ENCODE measurements around the gene TRERF1.

DNA sequence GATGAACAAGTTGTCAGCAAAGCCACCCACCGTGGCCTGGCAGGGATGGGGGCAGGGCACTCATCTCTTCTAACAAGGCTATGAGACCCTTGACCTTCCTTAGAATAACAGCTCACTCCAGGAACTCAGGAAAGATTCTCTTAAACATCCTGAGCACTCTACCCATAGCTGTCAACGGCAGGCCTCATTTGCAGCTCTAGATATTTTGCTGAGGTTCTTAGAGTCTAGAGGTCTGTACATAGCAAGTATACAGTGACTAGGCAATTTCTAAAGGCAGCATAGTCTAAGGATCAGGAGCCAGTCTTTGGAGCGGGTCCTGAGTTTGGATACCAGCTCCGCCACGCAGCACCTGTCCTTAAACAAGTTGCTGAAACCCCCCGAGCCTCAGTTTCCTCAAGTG lies 11.7 kb downstream of the TRERF1 start:
- TF ChIP-seq POLR2A (IDR thresholded peaks at IDR 0.05) (no peak), POLR2AphosphoS5 (IDR thresholded peaks at IDR 0.05; ENCODE audit: insufficient read depth in 1 of 2, low read depth in 1 of 2) (no peak)
- TF ChIP-seq, protein P1, sequence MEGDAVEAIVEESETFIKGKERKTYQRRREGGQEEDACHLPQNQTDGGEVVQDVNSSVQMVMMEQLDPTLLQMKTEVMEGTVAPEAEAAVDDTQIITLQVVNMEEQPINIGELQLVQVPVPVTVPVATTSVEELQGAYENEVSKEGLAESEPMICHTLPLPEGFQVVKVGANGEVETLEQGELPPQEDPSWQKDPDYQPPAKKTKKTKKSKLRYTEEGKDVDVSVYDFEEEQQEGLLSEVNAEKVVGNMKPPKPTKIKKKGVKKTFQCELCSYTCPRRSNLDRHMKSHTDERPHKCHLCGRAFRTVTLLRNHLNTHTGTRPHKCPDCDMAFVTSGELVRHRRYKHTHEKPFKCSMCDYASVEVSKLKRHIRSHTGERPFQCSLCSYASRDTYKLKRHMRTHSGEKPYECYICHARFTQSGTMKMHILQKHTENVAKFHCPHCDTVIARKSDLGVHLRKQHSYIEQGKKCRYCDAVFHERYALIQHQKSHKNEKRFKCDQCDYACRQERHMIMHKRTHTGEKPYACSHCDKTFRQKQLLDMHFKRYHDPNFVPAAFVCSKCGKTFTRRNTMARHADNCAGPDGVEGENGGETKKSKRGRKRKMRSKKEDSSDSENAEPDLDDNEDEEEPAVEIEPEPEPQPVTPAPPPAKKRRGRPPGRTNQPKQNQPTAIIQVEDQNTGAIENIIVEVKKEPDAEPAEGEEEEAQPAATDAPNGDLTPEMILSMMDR (IDR thresholded peaks at IDR 0.05) = no peak
